GM21529 (cell line): ENCODE measurements around the gene SH3D19.
"Not testable (repeated sequence)": the region's sequence is repeated elsewhere in the genome, so short reads cannot be mapped to it uniquely, and the experiment has no call there.

Source experiments
- ATAC-seq: cut with Tn5 transposase; IDR thresholded peaks from one replicate; pipeline ENCODE4 v1.9.1; 2021; ENCODE audit not compliant: unreplicated experiment

Gene SH3D19

DNA sequence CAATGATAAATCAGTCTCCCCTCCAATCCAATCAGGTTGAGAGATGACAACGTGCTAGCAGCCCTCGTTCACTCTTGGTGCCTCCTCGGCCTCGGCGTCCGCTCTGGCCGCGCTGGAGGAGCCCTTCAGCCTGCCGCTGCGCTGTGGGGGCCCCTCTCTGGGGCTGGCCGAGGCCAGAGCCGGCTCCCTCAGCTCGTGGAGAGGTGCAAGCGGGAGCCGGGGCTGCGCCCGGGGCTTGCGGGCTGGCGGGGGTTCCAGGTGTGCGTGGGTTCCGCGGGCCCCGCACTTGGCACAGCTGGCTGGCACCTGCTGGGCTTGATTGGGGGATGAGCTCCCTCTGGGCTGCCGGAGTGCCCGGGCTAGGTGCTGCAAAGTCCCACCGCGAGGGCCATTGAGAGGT lies 89.4 kb downstream of the SH3D19 start:
- no peak for ATAC-seq

- ATAC-seq: not testable (repeated sequence)
These were observed 90.0 kb downstream of the SH3D19 start for GRCh38 chr4:151235373-151235772.

DNA sequence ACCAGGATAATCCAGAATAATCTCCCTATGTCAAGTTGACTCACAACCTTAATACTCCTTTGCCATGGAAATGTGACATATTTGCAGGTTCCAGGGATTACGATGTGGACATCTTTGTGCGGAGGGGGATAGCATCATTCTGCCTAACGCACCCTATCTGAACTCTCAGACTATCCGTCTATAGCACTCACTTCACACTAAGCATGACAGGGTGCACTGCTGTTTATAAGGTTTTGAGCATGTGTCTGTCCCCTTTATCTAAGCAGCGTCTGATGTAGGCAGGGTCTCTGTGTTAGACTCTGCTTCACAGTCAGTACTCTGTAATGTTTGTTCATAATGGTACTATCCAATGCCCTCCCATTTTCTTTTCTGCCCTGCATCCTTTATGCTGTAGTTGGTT lies 91.8 kb downstream of the SH3D19 start:
- ATAC-seq: no peak

- no peak for ATAC-seq
These were observed 93.3 kb downstream of the SH3D19 start for GRCh38 chr4:151231915-151232595.

DNA sequence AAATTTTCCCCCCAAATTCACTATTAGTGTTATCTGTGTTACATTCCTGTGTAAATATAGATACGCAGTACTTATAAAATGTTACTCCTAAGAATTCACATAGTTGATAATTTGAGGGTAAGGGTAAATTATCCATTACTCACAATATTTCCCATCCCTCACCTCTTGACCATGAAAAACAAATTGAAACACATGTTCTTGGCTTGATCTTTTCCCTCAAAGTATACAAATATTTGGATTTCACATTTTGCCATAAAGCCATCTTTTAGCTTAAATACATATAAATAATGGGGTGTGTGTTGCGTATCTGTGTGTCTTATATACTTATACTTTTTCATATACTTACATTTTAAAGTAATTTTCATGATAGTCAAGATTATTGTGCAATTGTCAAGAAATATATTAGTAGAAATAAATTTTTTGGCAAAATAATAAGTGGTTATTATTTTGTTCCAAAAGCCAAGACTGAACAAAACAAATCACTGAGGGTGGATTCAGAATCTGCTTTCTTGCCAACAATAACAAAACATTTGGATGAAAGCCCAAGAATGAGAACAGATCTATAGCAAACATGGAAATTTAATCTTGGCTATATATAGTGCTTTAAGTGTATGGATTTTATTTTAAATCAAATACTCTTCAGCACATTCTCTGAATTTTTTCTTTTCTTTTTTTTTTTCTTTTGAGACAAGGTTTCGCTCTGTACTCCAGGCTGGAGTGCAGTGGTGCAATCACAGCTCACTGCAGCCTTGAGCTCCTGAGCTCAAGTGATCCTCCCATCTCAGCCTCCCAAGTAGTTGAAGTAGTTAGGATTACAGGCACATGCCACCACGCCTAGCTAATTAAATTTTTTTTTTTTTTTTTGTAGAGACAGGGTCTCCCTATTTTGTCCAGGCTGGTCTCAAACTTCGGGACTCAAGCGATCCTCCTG lies 97.0 kb downstream of the SH3D19 start:
- ATAC-seq: no peak

- ATAC-seq: no peak
These were observed 97.7 kb downstream of the SH3D19 start for GRCh38 chr4:151227731-151228130.

GRCh38 chr4:151227172-151227571 lies 98.2 kb downstream of the SH3D19 start:
- no peak for ATAC-seq

- ATAC-seq: no peak
These were observed 99.1 kb downstream of the SH3D19 start for GRCh38 chr4:151226004-151226932.

- no peak for ATAC-seq
These were observed 101.9 kb downstream of the SH3D19 start for GRCh38 chr4:151223465-151223864.

DNA sequence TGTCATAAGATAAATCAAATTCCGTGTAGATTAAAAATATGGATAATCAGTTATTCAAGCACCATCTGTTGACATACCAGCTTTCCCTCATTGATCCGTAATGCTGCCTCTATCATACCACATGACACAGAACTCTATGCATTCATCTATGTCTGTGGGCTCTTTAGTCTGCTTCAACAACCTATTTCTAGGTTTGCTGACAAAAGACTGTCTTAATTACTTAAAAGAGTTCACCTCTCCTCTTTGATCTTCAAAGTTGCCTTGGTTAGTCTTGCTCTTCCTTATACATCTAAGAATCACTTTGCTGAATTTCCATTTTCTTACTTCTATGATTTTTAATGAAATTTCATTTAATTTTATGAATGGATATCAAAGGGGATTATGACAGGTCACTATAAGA lies 105.5 kb downstream of the SH3D19 start:
- no peak for ATAC-seq

DNA sequence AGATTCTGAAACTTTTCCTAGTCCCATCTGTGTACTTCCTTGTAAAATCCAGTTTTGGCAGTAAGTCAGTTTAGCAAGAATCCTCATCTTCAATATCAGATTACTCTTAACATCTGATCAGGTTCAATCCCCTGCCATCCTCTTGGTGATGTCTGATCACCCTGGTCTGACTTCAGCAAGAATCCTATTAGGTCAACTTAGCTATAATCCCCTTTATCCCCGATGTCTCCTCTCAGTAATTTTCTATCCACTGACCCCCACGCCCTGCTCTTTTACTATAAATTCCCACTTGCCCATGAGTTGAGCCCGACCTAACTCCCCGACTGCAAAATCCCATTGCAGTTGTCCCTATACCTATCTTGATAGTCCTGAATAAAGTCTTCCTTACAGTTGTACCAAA lies 106.3 kb downstream of the SH3D19 start:
- no peak for ATAC-seq

GRCh38 chr4:151218343-151218742 lies 107.1 kb downstream of the SH3D19 start:
- ATAC-seq: no peak

DNA sequence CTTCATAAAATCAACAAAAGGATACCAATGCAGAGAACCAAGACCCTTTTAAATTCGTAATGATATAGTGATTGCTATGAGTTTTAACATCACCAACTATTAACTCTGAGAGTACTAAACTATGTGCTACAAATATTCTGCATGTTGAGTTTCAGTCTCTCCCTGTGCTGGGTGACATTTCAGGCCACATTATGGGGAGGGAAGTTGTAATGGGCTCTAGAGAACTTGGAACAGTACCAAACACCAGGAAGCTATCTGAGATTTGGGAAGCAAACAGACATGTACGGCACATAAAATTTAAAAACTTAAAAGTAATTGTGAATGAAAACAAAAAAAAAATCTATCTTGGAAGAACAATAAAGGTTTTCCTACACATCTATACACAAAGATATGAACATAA lies 108.1 kb downstream of the SH3D19 start:
- ATAC-seq: no peak

GRCh38 chr4:151215295-151215694 lies 110.1 kb downstream of the SH3D19 start:
- ATAC-seq: no peak

DNA sequence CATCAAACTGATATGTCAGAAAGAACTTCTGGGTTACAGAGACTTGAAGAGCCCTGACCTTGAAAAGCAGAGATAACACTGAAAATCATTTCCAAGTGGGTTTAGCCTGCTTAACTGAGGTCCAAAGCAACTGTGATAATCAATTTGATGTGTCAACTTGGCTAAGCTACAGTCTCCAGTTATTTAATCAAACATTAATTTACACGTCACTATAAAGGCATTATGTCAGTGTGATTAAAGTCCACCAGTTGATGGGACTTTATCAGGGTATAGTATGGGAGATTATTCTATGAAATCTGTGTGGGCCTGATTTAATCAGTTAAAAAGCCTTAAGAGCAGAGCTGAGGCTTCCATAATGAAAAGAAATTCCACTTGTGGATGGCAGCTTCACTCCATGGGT lies 117.5 kb downstream of the SH3D19 start:
- ATAC-seq: no peak

DNA sequence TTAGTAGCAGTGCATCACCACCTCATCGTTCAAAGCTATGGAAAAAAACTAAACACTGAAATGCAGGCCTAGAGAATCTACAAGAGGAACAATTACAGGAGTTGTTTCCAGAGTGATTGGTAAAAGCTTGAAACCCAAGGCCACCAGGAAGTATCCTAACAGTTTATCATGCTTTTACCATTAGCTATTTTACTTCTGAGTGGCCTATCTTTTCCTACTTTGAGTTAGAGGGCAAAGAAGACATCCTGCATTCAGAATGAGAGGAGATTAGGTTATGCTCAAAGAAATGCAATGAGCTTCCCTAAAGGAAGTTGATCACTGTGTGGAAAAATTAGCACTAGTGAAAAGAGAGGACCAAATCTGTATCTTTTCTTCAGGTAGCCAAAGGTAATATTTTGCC lies 118.2 kb downstream of the SH3D19 start:
- ATAC-seq: no peak

GRCh38 chr4:151206241-151207005 lies 119.0 kb downstream of the SH3D19 start:
- ATAC-seq: no peak

DNA sequence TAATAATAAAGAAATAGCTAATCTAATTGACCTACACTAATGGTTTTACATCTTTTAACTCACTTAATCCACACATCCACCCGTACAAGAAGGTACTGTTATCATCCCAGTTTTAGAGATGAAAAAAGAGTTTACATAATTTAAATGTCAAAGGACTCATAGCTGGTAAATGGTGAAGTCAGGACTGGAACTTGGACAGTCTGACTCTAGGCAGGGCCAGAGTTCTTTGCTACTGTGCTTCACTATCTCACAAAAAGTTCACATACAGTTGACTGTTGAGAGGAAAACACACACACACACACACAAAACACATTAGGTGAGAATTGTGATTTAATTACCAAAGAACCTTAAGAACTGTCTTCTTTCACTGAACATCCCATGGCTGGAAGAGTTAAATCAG lies 119.7 kb downstream of the SH3D19 start:
- no peak for ATAC-seq

DNA sequence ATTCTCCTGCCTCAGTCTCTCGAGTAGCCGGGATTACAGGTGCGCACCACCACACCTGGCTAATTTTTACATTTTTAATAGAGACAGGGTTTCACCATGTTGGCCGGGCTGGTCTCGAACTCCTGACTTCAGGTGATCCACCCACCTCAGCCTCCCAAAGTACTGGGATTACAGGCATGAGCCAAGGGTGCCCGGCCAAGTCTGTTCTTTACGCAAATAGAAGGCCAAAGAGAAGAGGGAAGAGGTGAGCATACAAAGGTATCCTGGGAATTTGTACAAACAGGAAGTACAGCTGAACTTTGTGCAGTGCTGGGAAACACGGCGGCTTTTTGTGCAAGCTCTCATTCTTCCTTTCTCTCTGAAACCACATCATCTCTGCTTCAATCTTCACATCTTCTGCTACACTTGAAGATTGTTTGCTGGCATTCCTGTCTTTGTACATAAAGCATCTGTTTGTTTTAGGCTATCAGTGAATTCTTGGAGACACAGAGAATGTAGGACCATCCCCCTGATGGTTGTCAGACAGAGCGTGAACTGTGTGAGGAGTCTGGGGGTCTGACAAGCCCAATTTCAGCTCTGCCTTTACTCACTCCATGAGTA lies 120.4 kb downstream of the SH3D19 start:
- ATAC-seq: no peak

GRCh38 chr4:151202851-151203455 lies 122.5 kb downstream of the SH3D19 start:
- no peak for ATAC-seq
